Measurements from ENCODE around the gene GTF3C5.

- no peak for TF ChIP-seq CTCF (IDR thresholded peaks at IDR 0.05)
- no peak for TF ChIP-seq POLR2A (IDR thresholded peaks at IDR 0.05)
These were observed 279 bp downstream of the GTF3C5 start for GRCh38 chr9:133031130-133031422.

Measured in ovary (tissue), 3 donors.